PC-3 (cell line): Measurements from ENCODE around the gene NKX2-4. TPM values are rescaled to one million over a fixed set of nuclear protein-coding genes. Genes with fewer than 3 reads are reported as not detected.
"Not testable (repeated sequence)": the region's sequence is repeated elsewhere in the genome, so short reads cannot be mapped to it uniquely, and the experiment has no call there.

ENCODE experiments used
- ATAC-seq: fragments of 200-7000 bp; cut with Tn5 transposase; 2 replicates; pipeline ENCODE4 v1.9.1; 2020; ENCODE audit warnings: mild to moderate bottlenecking, moderate library complexity
- BruUV-seq: library from RNA; stranded (reverse); fragments of 400-500 nt; replicated peaks from 2 replicates; lab custom pipeline; 2021; lab: Mats Ljungman, UMichigan
- CTCF ChIA-PET: fragments of 300-600 bp; sonication (Branson Sonifier 250); formaldehyde crosslinking; loops from one replicate; lab custom pipeline; 2022; ENCODE audit warnings: antibody characterized with exemption; lab: Charles Lee
- POLR2A ChIA-PET: fragments of 300-600 bp; sonication (Branson Sonifier 250); formaldehyde crosslinking; loops from one replicate; lab custom pipeline; 2022; ENCODE audit warnings: antibody characterized with exemption; ENCODE audit not compliant: unreplicated experiment; lab: Charles Lee
- DNase-seq: peaks from one replicate; pipeline ENCODE4 v3.0.0-alpha.2; 2015
- H2AFZ ChIP-seq: fragments of 300-600 bp; sonication (generic); 2 replicates; pipeline ENCODE4 v1.6.0; 2016; ENCODE audit warnings: antibody characterized with exemption, low read length
- H3F3A ChIP-seq: fragments of 300-600 bp; sonication (generic); one replicate; pipeline ENCODE4 v1.6.0; 2017; ENCODE audit warnings: antibody characterized with exemption, low read length, control low read depth, mild to moderate bottlenecking; ENCODE audit not compliant: unreplicated experiment
- H3K27ac ChIP-seq: fragments of 300-600 bp; sonication (generic); 2 replicates; pipeline ENCODE4 v1.5.1; 2016; ENCODE audit warnings: mild to moderate bottlenecking, low read length
- H3K27me3 ChIP-seq: fragments of 300-600 bp; sonication (generic); 2 replicates; pipeline ENCODE4 v1.6.1; 2016; ENCODE audit warnings: low read length, mixed read lengths
- H3K36me3 ChIP-seq: fragments of 300-600 bp; sonication (generic); 2 replicates; pipeline ENCODE4 v1.6.1; 2016; ENCODE audit warnings: low read depth, mixed run types, low read length, mixed read lengths
- H3K4me1 ChIP-seq: fragments of 300-600 bp; sonication (generic); 2 replicates; pipeline ENCODE4 v1.5.1; 2016; ENCODE audit warnings: low read length; ENCODE audit not compliant: insufficient read depth
- H3K4me2 ChIP-seq: fragments of 300-600 bp; sonication (generic); 2 replicates; pipeline ENCODE4 v1.6.0; 2016; ENCODE audit warnings: low read length
- H3K4me3 ChIP-seq: fragments of 300-600 bp; sonication (generic); 2 replicates; pipeline ENCODE4 v1.5.1; 2016; ENCODE audit warnings: mild to moderate bottlenecking, low read length, mixed read lengths
- H3K79me2 ChIP-seq: fragments of 300-600 bp; sonication (generic); 2 replicates; pipeline ENCODE4 v1.6.1; 2017; ENCODE audit warnings: low read length, mixed read lengths
- H3K9ac ChIP-seq: fragments of 300-600 bp; sonication (generic); 2 replicates; pipeline ENCODE4 v1.6.0; 2016; ENCODE audit warnings: mild to moderate bottlenecking, low read length
- H3K9me2 ChIP-seq: fragments of 300-600 bp; sonication (generic); replicated peaks from 2 replicates; pipeline ENCODE4 v1.6.1; 2016; ENCODE audit warnings: mixed run types, low read length, mixed read lengths
- H3K9me3 ChIP-seq: fragments of 300-600 bp; sonication (generic); 2 replicates; pipeline ENCODE4 v1.6.1; 2016; ENCODE audit warnings: low read length, mixed read lengths
- H4K20me1 ChIP-seq: fragments of 300-600 bp; sonication (generic); 2 replicates; pipeline ENCODE4 v1.6.1; 2016; ENCODE audit warnings: low read length, mixed read lengths
- EZH2 ChIP-seq: fragments of 300-600 bp; sonication (generic); IDR thresholded peaks from one replicate; pipeline ENCODE4 v1.6.1; 2017; ENCODE audit warnings: antibody characterized with exemption, mild to moderate bottlenecking, low read length; ENCODE audit not compliant: unreplicated experiment
- EZH2phosphoT487 ChIP-seq: fragments of 300-600 bp; sonication (generic); IDR thresholded peaks from 2 replicates; pipeline ENCODE4 v1.6.1; 2018; ENCODE audit warnings: mild to moderate bottlenecking, antibody characterized with exemption, low read length, borderline replicate concordance
- intact Hi-C: fragments of 100-400 bp; cut with micrococcal nuclease; formaldehyde crosslinking; loops from 2 replicates; pipeline ENCODE4 v1.9.0; 2023
- total RNA-seq: library from RNA; depleted of rRNA; stranded (reverse); fragments of >200 nt; gene quantifications from 2 replicates; pipeline ENCODE4 v1.2.3, GENCODE V29; 2014
- TF ChIP-seq, protein P1 (sequence below): fragments of 300-600 bp; sonication (generic); conservative IDR thresholded peaks from 2 replicates; pipeline ENCODE4 v1.5.1; 2017; ENCODE audit warnings: antibody characterized with exemption, low read depth, mild to moderate bottlenecking, low read length

Gene NKX2-4
- total RNA-seq, 1 experiment from 2014 or later: not detected

DNA sequence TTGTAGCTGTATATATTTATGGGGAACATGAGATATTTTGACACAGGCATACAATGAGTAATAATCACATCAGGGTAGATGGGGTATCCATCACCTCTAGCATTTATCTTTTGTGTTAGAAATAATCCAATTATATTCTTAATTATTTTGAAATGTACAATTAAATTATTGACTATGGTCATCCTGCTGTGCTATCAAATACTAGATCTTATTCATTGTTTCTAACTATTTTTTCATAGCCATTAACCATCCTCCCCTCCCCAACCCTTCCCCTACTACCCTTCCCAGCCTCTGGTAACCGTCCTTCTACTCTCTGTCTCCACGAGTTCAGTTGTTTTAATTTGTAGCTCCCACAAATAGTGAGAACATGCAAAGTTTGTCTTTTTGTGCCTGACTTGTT, 28.5 kb downstream of the NKX2-4 start:
- ChIA-PET POLR2A (no interaction called here), CTCF (no interaction called here)
- Histone ChIP-seq H3K4me1 (no peaks in the 10 kb centered on the region), H3K9ac (no peak overlapping the region), H3K79me2 (peaks cover 14% of the 10 kb centered on the region; the same call in 1 of the 2 replicates), H3K27ac (no peak overlapping the region), H3K4me3 (no peak overlapping the region), H3K9me3 (no peaks in the 10 kb centered on the region), H3K4me2 (no peak overlapping the region), H3K9me2 (no peaks in the 10 kb centered on the region), H3F3A (no peaks in the 10 kb centered on the region), H3K36me3 (peaks cover 48% of the 10 kb centered on the region), H2AFZ (no peak overlapping the region), H3K27me3 (no peaks in the 10 kb centered on the region), H4K20me1 (0 out of 2 replicates have a peak, but pooled peaks cover 9% of the 10 kb centered on the region)
- TF ChIP-seq EZH2phosphoT487: no peak
- no peak for TF ChIP-seq EZH2
- TF ChIP-seq, protein P1, sequence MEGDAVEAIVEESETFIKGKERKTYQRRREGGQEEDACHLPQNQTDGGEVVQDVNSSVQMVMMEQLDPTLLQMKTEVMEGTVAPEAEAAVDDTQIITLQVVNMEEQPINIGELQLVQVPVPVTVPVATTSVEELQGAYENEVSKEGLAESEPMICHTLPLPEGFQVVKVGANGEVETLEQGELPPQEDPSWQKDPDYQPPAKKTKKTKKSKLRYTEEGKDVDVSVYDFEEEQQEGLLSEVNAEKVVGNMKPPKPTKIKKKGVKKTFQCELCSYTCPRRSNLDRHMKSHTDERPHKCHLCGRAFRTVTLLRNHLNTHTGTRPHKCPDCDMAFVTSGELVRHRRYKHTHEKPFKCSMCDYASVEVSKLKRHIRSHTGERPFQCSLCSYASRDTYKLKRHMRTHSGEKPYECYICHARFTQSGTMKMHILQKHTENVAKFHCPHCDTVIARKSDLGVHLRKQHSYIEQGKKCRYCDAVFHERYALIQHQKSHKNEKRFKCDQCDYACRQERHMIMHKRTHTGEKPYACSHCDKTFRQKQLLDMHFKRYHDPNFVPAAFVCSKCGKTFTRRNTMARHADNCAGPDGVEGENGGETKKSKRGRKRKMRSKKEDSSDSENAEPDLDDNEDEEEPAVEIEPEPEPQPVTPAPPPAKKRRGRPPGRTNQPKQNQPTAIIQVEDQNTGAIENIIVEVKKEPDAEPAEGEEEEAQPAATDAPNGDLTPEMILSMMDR: no peak
- DNase-seq (no peak), ATAC-seq (no peak)
- BruUV-seq: no TSS peak
- intact Hi-C loops: no loop called here

DNA sequence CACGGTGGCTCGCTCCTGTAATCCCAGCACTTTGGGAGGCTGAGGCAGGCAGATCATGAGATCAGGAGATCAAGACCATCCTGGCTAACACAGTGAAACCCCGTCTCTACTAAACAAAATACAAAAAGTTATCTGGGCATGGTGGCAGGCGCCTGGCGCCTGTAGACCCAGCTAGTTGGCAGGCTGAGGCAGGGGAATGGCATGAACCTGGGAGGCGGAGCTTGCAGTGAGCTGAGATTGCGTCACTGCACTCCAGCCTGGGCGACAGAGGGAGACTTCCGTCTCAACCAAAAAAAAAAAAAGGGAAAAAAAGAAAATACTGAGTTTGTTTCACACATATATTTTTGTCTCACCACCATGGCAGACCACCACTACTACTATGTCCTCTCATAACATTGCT, 31.1 kb downstream of the NKX2-4 start:
- H4K20me1 ChIP-seq, H3K4me2 ChIP-seq, H3K9me2 ChIP-seq, H3K9ac ChIP-seq, H2AFZ ChIP-seq, H3F3A ChIP-seq, ATAC-seq, H3K27me3 ChIP-seq, H3K4me3 ChIP-seq, DNase-seq, H3K27ac ChIP-seq, H3K9me3 ChIP-seq, intact Hi-C loops, CTCF ChIA-PET, BruUV-seq, H3K79me2 ChIP-seq, H3K4me1 ChIP-seq: not testable (repeated sequence)
- peaks cover 57% of the 10 kb centered on the region for H3K36me3 ChIP-seq
- POLR2A ChIA-PET: interaction anchor here (0.7 kb wide), 1 partner anchor 10 kb away, joined by 12 read pairs; no protein-coding TSS in a partner anchor

DNA sequence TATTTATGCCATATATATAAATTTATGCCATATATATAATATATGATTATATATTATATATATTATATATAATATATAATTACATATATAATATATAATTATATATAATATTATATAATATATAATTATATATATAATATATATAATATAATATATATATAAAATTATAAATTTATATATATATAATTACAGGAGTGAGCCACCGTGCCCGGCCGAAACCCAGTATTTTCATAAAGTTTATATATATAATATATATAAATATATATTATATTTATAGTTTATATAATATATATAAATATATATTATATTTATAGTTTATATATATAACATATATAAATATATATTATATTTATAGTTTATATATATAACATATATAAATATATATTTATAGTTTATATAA, 31.6 kb downstream of the NKX2-4 start:
- no peaks in the 10 kb centered on the region for H4K20me1 ChIP-seq
- H3K9me3 ChIP-seq: no peaks in the 10 kb centered on the region
- BruUV-seq: no TSS peak
- H3K9me2 ChIP-seq: no peaks in the 10 kb centered on the region
- intact Hi-C loops: no loop called here
- H3K36me3 ChIP-seq: peaks cover 53% of the 10 kb centered on the region
- H3K4me2 ChIP-seq: no peak overlapping the region
- no peaks in the 10 kb centered on the region for H3K27me3 ChIP-seq
- no peak overlapping the region for H3K9ac ChIP-seq
- TF ChIP-seq, protein P1: no peak
- TF ChIP-seq EZH2 (no peak), EZH2phosphoT487 (no peak)
- CTCF ChIA-PET: no interaction called here
- no peak overlapping the region for H3K27ac ChIP-seq
- ATAC-seq (no peak), DNase-seq (no peak)
- no peaks in the 10 kb centered on the region for H3K79me2 ChIP-seq
- H2AFZ ChIP-seq: no peak overlapping the region
- H3K4me3 ChIP-seq: no peak overlapping the region
- POLR2A ChIA-PET: interaction anchor here (0.7 kb wide), 1 partner anchor 9 kb away, joined by 12 read pairs; no protein-coding TSS in a partner anchor
- peaks cover 2% of the 10 kb centered on the region; the same call in 1 of the 2 replicates for H3K4me1 ChIP-seq
- no peaks in the 10 kb centered on the region for H3F3A ChIP-seq
